NB4 (cell line): ENCODE results near the gene FBXW11.

Experiments used
- CTCF ChIP-seq: IDR thresholded peaks from one replicate; pipeline ENCODE4 v1.5.1; 2012; ENCODE audit warnings: low read depth, low read length
- MYC ChIP-seq: IDR thresholded peaks from 2 replicates; pipeline ENCODE4 v1.6.1; 2011; ENCODE audit warnings: low read depth, low read length
- POLR2A ChIP-seq: IDR thresholded peaks from 2 replicates; pipeline ENCODE4 v1.6.1; 2011; ENCODE audit warnings: mild to moderate bottlenecking; ENCODE audit not compliant: insufficient read length; ENCODE audit errors: extremely low read depth

GRCh38 chr5:171837522-171837921 lies 168.9 kb downstream of the FBXW11 start:
- no peak for TF ChIP-seq MYC
- TF ChIP-seq CTCF: no peak
- TF ChIP-seq POLR2A: no peak
